Upper lobe of left lung (tissue), 6 donors: ENCODE results near the gene KRABD2.

ENCODE experiments used
- ATAC-seq, 2 donors: fragments of 200-7000 bp; cut with Tn5 transposase; one replicate each; pipeline ENCODE4 v1.9.1; 2022; ENCODE audit warnings: mild to moderate bottlenecking in 2 of 2, moderate library complexity in 2 of 2; ENCODE audit not compliant: low FRiP score in 2 of 2
- DNase-seq, 2 donors: peaks; one replicate each; pipeline ENCODE4 v3.0.0-alpha.2; 2019 to 2020
- H3K27ac ChIP-seq, 4 donors: fragments of 200-600 bp; sonication (generic); one replicate each; pipeline ENCODE4 v1.5.1; 2016 to 2019
- H3K27me3 ChIP-seq, 4 donors: fragments of 200-600 bp; sonication (generic); one replicate each; pipeline ENCODE4 v1.5.1; 2017 to 2019
- H3K36me3 ChIP-seq, 4 donors: fragments of 200-600 bp; sonication (generic); one replicate each; pipeline ENCODE4 v1.5.1; 2016 to 2019
- H3K4me1 ChIP-seq, 4 donors: fragments of 200-600 bp; sonication (generic); one replicate each; pipeline ENCODE4 v1.5.1; 2018 to 2019
- H3K4me3 ChIP-seq, 4 donors: fragments of 200-600 bp; sonication (generic); one replicate each; pipeline ENCODE4 v1.5.1; 2017 to 2019; ENCODE audit warnings: mild to moderate bottlenecking in 2 of 4, moderate library complexity in 1 of 4
- H3K9me3 ChIP-seq, 4 donors: fragments of 200-600 bp; sonication (generic); one replicate each; pipeline ENCODE4 v1.5.1; 2018 to 2019
- CTCF ChIP-seq, 6 experiments: fragments of 450-650 bp in 4 of 6; fragments of 200-600 bp in 2 of 6; sonication (generic) in 2 of 6; IDR thresholded peaks; one replicate each; pipeline ENCODE4 v1.5.1; 2016 to 2019; ENCODE audit warnings: antibody characterized with exemption in 6 of 6
- EP300 ChIP-seq, 4 donors: sonication (generic); formaldehyde crosslinking; IDR thresholded peaks; one replicate each; pipeline ENCODE4 v1.5.1; 2017; ENCODE audit warnings: antibody characterized with exemption in 4 of 4, control low read depth in 2 of 4
- POLR2A ChIP-seq, 4 donors: fragments of 450-650 bp; IDR thresholded peaks; one replicate each; pipeline ENCODE4 v1.5.1; 2016 to 2017; ENCODE audit warnings: antibody characterized with exemption in 4 of 4, mild to moderate bottlenecking in 2 of 4
- POLR2AphosphoS5 ChIP-seq, 2 donors: sonication (generic); formaldehyde crosslinking; IDR thresholded peaks; one replicate each; pipeline ENCODE4 v1.5.1; 2017; ENCODE audit warnings: antibody characterized with exemption in 2 of 2
- WGBS, 2 donors: methylation state at CpG; one replicate each; pipeline ENCODE4 v1.1.5; 2017 to 2018; 5-methylcytosine and 5-hydroxymethylcytosine counted together
- donor health status: DM: no; HTN: no; CAD: no; lungs with moderate emphysema.
- donor health status: DM: no; HTN: yes; CAD: no; lungs with severe emphysema.

KRABD2 gene

GRCh38 chr17:8386841-8387240 is 10.3 kb upstream of the KRABD2 start:
- no peak for TF ChIP-seq CTCF (IDR thresholded peaks at IDR 0.05)
- TF ChIP-seq EP300 (IDR thresholded peaks at IDR 0.05) = no peak
- TF ChIP-seq POLR2AphosphoS5 (IDR thresholded peaks at IDR 0.05) = no peak
- TF ChIP-seq POLR2A (IDR thresholded peaks at IDR 0.05) = no peak
- Histone ChIP-seq H3K27me3 (no peaks in the 10 kb centered on the region), H3K9me3 (no peaks in the 10 kb centered on the region), H3K36me3 (peaks cover 0 to 2% (median 0%) of the 10 kb centered on the region in 4 donors), H3K27ac (no peak overlapping the region), H3K4me1 (peaks cover 17 to 25% (median 20%) of the 10 kb centered on the region in 4 donors), H3K4me3 (no peak overlapping the region)
- 56 to 77% methylated on average over 6 of the region's 6 CpGs for WGBS, 2 donors
- no peak for ATAC-seq
- DNase-seq = no peak

- peak overlapping the region in 1 of 4 donors; percentile 97 for H3K4me3 ChIP-seq
- H3K4me1 ChIP-seq = peaks cover 37 to 41% (median 39%) of the 10 kb centered on the region in 4 donors
- no peaks in the 10 kb centered on the region for H3K9me3 ChIP-seq
- 61 to 72% methylated on average over 12 of the region's 12 CpGs for WGBS, 2 donors
- no peaks in the 10 kb centered on the region for H3K27me3 ChIP-seq
- no peak for DNase-seq
- H3K36me3 ChIP-seq = peaks cover 12 to 21% (median 18%) of the 10 kb centered on the region in 4 donors
- ATAC-seq = no peak
- TF ChIP-seq CTCF (IDR thresholded peaks at IDR 0.05) = no peak
- no peak for TF ChIP-seq EP300 (IDR thresholded peaks at IDR 0.05)
- TF ChIP-seq POLR2AphosphoS5 (IDR thresholded peaks at IDR 0.05) = no peak
- TF ChIP-seq POLR2A (IDR thresholded peaks at IDR 0.05) = no peak
- peak overlapping the region in 3 of 4 donors; percentile 4 to 64 (median 26) for H3K27ac ChIP-seq
Measured at GRCh38 chr17:8384801-8385378, 8.4 kb upstream of the KRABD2 start.

GRCh38 chr17:8383143-8383822 is 6.8 kb upstream of the KRABD2 start, which contains the start of gene RPL26:
TSS of gene RPL26 (minus strand) at chr17:8383193. CDS start at chr17:8382310, 883 bp downstream.
- ATAC-seq = peak; percentile 97 to 98
- TF ChIP-seq POLR2A (IDR thresholded peaks at IDR 0.05) (peak in 2 of 4 donors; percentile 3 to 88), EP300 (IDR thresholded peaks at IDR 0.05) (no peak), CTCF (IDR thresholded peaks at IDR 0.05) (peak; percentile 98 to 100 (median 99)), POLR2AphosphoS5 (IDR thresholded peaks at IDR 0.05) (peak; percentile 86 to 96)
- DNase-seq = peak; percentile 95 to 98
- WGBS, 2 donors = 0% methylated on average over 35 to 36 of the region's 55 CpGs
- H3K4me3 ChIP-seq = peak within 1 kb of the TSS; percentile 67 to 97 (median 80)
- H3K9me3 ChIP-seq = no peaks in the 10 kb centered on the region
- peaks cover 39 to 43% (median 41%) of the 10 kb centered on the region in 4 donors for H3K4me1 ChIP-seq
- H3K27me3 ChIP-seq = no peaks in the 10 kb centered on the region
- peaks cover 25 to 37% (median 34%) of the 10 kb centered on the region in 4 donors for H3K36me3 ChIP-seq
- H3K27ac ChIP-seq = peak within 1 kb of the TSS; percentile 81 to 93 (median 90)

- WGBS, 2 donors = 0 to 1% methylated on average over 10 to 15 of the region's 15 CpGs
- Histone ChIP-seq H3K27ac (peak overlapping the region; percentile 81 to 93 (median 90)), H3K36me3 (peaks cover 27 to 42% (median 39%) of the 10 kb centered on the region in 4 donors), H3K27me3 (no peaks in the 10 kb centered on the region), H3K4me1 (peaks cover 39 to 43% (median 41%) of the 10 kb centered on the region in 4 donors), H3K4me3 (peak overlapping the region; percentile 67 to 97 (median 80)), H3K9me3 (no peaks in the 10 kb centered on the region)
- no peak for DNase-seq
- ATAC-seq = peak in 1 of 2 donors; percentile 31
- TF ChIP-seq POLR2A (IDR thresholded peaks at IDR 0.05) (peak in 2 of 4 donors; percentile 66 to 84), CTCF (IDR thresholded peaks at IDR 0.05) (no peak), EP300 (IDR thresholded peaks at IDR 0.05) (no peak)
Measured at GRCh38 chr17:8382880-8383142, 6.3 kb upstream of the KRABD2 start.
